Suprapubic skin (tissue), 4 donors: ENCODE data around the gene DIP2C.

Source experiments
- POLR2A ChIP-seq, 2 donors: fragments of 450-650 bp; IDR thresholded peaks; one replicate each; pipeline ENCODE4 v1.6.1; 2017; ENCODE audit warnings: antibody characterized with exemption in 2 of 2, mild to moderate bottlenecking in 2 of 2, moderate library complexity in 2 of 2
- POLR2AphosphoS5 ChIP-seq, 3 donors: sonication (generic); formaldehyde crosslinking; IDR thresholded peaks; one replicate each; pipeline ENCODE4 v1.6.1; 2017; ENCODE audit warnings: antibody characterized with exemption in 3 of 3
- TF ChIP-seq, protein P1 (sequence below), 2 donors: fragments of 200-600 bp in 1 of 2; fragments of 450-650 bp in 1 of 2; sonication (generic) in 1 of 2; IDR thresholded peaks; one replicate each; pipeline ENCODE4 v1.5.1; 2016 to 2019; ENCODE audit warnings: antibody characterized with exemption in 2 of 2, mild to moderate bottlenecking in 1 of 2, moderate library complexity in 1 of 2

DNA sequence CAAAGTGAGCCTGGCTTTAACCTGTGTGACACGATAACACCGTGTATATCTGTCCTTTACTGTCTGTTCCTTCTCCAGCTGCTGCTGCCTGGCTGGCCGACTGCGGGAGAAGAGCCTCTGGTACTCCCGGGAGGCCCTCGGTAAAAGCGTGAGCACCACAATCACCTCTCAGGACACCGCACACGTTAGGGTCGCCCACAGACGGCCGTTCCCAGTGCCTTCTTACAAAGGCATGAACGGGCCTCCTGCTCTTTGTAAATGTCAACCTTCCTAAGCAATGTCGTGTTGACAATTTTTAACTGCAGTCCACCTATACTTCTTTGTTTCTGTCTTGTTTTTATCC lies 177.6 kb downstream of the DIP2C start:
- TF ChIP-seq POLR2A (IDR thresholded peaks at IDR 0.05) (no peak), POLR2AphosphoS5 (IDR thresholded peaks at IDR 0.05) (no peak)
- TF ChIP-seq, protein P1, sequence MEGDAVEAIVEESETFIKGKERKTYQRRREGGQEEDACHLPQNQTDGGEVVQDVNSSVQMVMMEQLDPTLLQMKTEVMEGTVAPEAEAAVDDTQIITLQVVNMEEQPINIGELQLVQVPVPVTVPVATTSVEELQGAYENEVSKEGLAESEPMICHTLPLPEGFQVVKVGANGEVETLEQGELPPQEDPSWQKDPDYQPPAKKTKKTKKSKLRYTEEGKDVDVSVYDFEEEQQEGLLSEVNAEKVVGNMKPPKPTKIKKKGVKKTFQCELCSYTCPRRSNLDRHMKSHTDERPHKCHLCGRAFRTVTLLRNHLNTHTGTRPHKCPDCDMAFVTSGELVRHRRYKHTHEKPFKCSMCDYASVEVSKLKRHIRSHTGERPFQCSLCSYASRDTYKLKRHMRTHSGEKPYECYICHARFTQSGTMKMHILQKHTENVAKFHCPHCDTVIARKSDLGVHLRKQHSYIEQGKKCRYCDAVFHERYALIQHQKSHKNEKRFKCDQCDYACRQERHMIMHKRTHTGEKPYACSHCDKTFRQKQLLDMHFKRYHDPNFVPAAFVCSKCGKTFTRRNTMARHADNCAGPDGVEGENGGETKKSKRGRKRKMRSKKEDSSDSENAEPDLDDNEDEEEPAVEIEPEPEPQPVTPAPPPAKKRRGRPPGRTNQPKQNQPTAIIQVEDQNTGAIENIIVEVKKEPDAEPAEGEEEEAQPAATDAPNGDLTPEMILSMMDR (IDR thresholded peaks at IDR 0.05), result no peak
